Stomach (tissue), 9 donors: Measurements from ENCODE around the gene SCCPDH. TPM values are rescaled to one million over a fixed set of nuclear protein-coding genes. Genes with fewer than 3 reads are reported as not detected.
"Not testable (repeated sequence)": the region's sequence is repeated elsewhere in the genome, so short reads cannot be mapped to it uniquely, and the experiment has no call there.

Experiments
- DNase-seq, 2 donors: peaks; one replicate each; pipeline versions ENCODE4 v3.0.0 to v3.0.0-alpha.2; 2013 to 2019
- H3K27ac ChIP-seq, 5 donors: fragments of 200-600 bp in 4 of 5; sonication (generic) in 4 of 5; one replicate each; pipeline ENCODE4 v1.5.1; 2013 to 2019; ENCODE audit warnings: mild to moderate bottlenecking in 1 of 5, moderate library complexity in 1 of 5
- H3K27me3 ChIP-seq, 3 donors: fragments of 200-600 bp; sonication (generic); one replicate each; pipeline ENCODE4 v1.5.1; 2017 to 2019; ENCODE audit warnings: mixed run types in 1 of 3
- H3K36me3 ChIP-seq, 4 donors: fragments of 200-600 bp; sonication (generic); 1 replicate in 3 of 4; 2 replicates in 1 of 4; pipeline ENCODE4 v1.5.1; 2016 to 2019
- H3K4me1 ChIP-seq, 4 donors: fragments of 200-600 bp; sonication (generic); one replicate each; pipeline ENCODE4 v1.5.1; 2016 to 2019
- H3K4me3 ChIP-seq, 4 donors: fragments of 200-600 bp; sonication (generic) in 3 of 4; one replicate each; pipeline ENCODE4 v1.5.1; 2016 to 2019; ENCODE audit warnings: mild to moderate bottlenecking in 1 of 4
- H3K9me3 ChIP-seq, 4 donors: fragments of 200-600 bp; sonication (generic); one replicate each; pipeline ENCODE4 v1.5.1; 2016 to 2019
- EP300 ChIP-seq: sonication (generic); formaldehyde crosslinking; IDR thresholded peaks from one replicate; pipeline ENCODE4 v1.6.1; 2017; ENCODE audit warnings: antibody characterized with exemption
- POLR2A ChIP-seq, 4 donors: fragments of 450-650 bp; IDR thresholded peaks; one replicate each; pipeline ENCODE4 v1.6.1; 2016; ENCODE audit warnings: antibody characterized with exemption in 4 of 4, control low read depth in 2 of 4, mild to moderate bottlenecking in 1 of 4, moderate library complexity in 1 of 4
- POLR2AphosphoS5 ChIP-seq, 3 donors: sonication (generic); formaldehyde crosslinking; IDR thresholded peaks; one replicate each; pipeline ENCODE4 v1.6.1; 2016; ENCODE audit warnings: antibody characterized with exemption in 3 of 3
- WGBS, 5 donors: extraction: QIAGEN DNeasy Blood & Tissue Kit in 3 of 5; methylation state at CpG; one replicate each; pipeline versions ENCODE4 v1.1.5 to v1.1.7; 2013 to 2018; 5-methylcytosine and 5-hydroxymethylcytosine counted together
- intact Hi-C: fragments of 100-400 bp; cut with DNase I; formaldehyde crosslinking; loops from one replicate; pipeline ENCODE4 v1.15.1; 2023; ENCODE audit warnings: low total_unique reads
- polyA plus RNA-seq, 3 donors: library from polyadenylated mRNA; stranded (reverse); fragments of 200-250 nt; gene quantifications; one replicate each; pipeline ENCODE4 v1.2.3, GENCODE V29; 2013
- total RNA-seq, 5 donors: library from RNA; depleted of rRNA; stranded (reverse); fragments of >200 nt; gene quantifications; one replicate each; pipeline versions ENCODE4 v1.1.0 to v1.2.3, GENCODE V29; 2014 to 2016
- TF ChIP-seq, protein P1 (sequence below), 7 experiments: fragments of 450-650 bp in 4 of 7; fragments of 200-600 bp in 3 of 7; sonication (generic) in 3 of 7; IDR thresholded peaks; one replicate each; pipeline ENCODE4 v1.5.1; 2016 to 2019; ENCODE audit warnings: antibody characterized with exemption in 7 of 7, control low read depth in 2 of 7, mild to moderate bottlenecking in 1 of 7
- donor health status: healthy with polysubstance abuse.
- donor health status: Bipolar disorder and iron deficiency.
- donor health status: healthy.

Gene SCCPDH
- total and polyA plus RNA-seq, 8 donors, result 13.4 to 66.3 (median 20.7) TPM

DNA sequence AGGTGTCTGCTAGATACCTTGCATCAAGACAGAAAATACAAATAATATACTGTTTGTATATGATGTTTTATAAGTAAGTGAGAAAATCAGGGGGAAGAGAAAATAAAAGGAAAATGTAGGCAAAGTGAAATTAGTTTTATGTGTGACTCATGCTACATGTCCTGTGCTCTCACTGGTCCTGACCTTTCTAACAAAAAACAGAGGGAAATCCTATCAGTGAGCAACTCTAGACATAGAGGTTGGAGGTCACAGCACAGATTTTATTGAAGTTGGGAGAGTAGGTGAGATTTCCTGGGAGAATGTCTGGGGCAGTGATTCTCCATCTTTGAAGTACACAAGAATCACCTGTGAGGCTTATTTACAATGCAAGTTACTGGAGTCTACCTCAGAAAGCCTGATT, 9.5 kb downstream of the SCCPDH start:
- no peak overlapping the region for H3K27ac ChIP-seq
- no peaks in the 10 kb centered on the region for H3K4me1 ChIP-seq
- DNase-seq, result no peak
- no peak overlapping the region for H3K4me3 ChIP-seq
- H3K9me3 ChIP-seq, result peaks cover 0 to 5% (median 2%) of the 10 kb centered on the region in 4 donors
- intact Hi-C loops, result no loop called here
- no peaks in the 10 kb centered on the region for H3K27me3 ChIP-seq
- TF ChIP-seq EP300, result no peak
- TF ChIP-seq, protein P1, sequence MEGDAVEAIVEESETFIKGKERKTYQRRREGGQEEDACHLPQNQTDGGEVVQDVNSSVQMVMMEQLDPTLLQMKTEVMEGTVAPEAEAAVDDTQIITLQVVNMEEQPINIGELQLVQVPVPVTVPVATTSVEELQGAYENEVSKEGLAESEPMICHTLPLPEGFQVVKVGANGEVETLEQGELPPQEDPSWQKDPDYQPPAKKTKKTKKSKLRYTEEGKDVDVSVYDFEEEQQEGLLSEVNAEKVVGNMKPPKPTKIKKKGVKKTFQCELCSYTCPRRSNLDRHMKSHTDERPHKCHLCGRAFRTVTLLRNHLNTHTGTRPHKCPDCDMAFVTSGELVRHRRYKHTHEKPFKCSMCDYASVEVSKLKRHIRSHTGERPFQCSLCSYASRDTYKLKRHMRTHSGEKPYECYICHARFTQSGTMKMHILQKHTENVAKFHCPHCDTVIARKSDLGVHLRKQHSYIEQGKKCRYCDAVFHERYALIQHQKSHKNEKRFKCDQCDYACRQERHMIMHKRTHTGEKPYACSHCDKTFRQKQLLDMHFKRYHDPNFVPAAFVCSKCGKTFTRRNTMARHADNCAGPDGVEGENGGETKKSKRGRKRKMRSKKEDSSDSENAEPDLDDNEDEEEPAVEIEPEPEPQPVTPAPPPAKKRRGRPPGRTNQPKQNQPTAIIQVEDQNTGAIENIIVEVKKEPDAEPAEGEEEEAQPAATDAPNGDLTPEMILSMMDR (IDR thresholded peaks at IDR 0.05), result no peak
- no peak for TF ChIP-seq POLR2AphosphoS5 (IDR thresholded peaks at IDR 0.05)
- TF ChIP-seq POLR2A (IDR thresholded peaks at IDR 0.05), result no peak
- peaks cover 35 to 100% (median 96%) of the 10 kb centered on the region in 4 donors for H3K36me3 ChIP-seq

- intact Hi-C loops, result no loop called here
- 81 to 95% (median 87%) methylated on average over 2 of the region's 2 CpGs for WGBS, 5 donors
- Histone ChIP-seq H3K27me3 (no peaks in the 10 kb centered on the region), H3K9me3 (no peaks in the 10 kb centered on the region), H3K4me1 (no peaks in the 10 kb centered on the region), H3K36me3 (peaks cover 35 to 98% (median 94%) of the 10 kb centered on the region in 4 donors), H3K27ac (no peak overlapping the region), H3K4me3 (no peak overlapping the region)
- DNase-seq, result no peak
- no peak for TF ChIP-seq EP300
- TF ChIP-seq, protein P1 (IDR thresholded peaks at IDR 0.05), result no peak
Measured at GRCh38 chr1:246734866-246735265, 10.7 kb downstream of the SCCPDH start.

DNA sequence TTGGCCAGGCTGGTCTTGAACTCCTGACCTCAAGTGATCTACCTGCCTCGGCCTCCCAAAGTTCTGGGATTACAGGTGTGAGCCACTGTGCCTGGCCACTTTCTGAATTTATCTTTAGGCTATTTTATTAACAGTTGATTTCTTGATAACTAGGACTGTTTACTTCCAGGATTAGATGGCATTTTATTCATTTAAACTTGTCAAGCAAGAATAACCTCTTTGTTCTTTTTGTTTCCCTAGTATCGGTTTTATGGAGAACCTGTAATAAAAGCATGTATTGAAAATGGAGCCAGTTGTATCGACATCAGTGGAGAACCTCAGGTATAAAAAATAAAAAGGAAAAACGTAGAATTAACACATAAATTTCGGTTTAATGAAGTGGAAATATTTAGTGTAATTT, 11.5 kb downstream of the SCCPDH start:
- 41 to 66% (median 58%) methylated on average over 5 of the region's 5 CpGs for WGBS, 5 donors
- no peaks in the 10 kb centered on the region for H3K4me1 ChIP-seq
- H3K9me3 ChIP-seq, result no peaks in the 10 kb centered on the region
- intact Hi-C loops, result no loop called here
- no peaks in the 10 kb centered on the region for H3K27me3 ChIP-seq
- H3K27ac ChIP-seq, result no peak overlapping the region
- H3K4me3 ChIP-seq, result no peak overlapping the region
- TF ChIP-seq, protein P1 (IDR thresholded peaks at IDR 0.05), result no peak
- TF ChIP-seq EP300 (no peak), POLR2AphosphoS5 (IDR thresholded peaks at IDR 0.05) (no peak), POLR2A (IDR thresholded peaks at IDR 0.05) (no peak)
- peaks cover 33 to 98% (median 94%) of the 10 kb centered on the region in 4 donors for H3K36me3 ChIP-seq
- DNase-seq, result no peak

GRCh38 chr1:246742396-246742795, 18.2 kb downstream of the SCCPDH start:
- no peaks in the 10 kb centered on the region for H3K4me1 ChIP-seq
- H3K36me3 ChIP-seq, result peaks cover 0 to 84% (median 78%) of the 10 kb centered on the region in 4 donors
- DNase-seq, result no peak
- intact Hi-C loops, result no loop called here
- no peaks in the 10 kb centered on the region for H3K27me3 ChIP-seq
- TF ChIP-seq, protein P1 (IDR thresholded peaks at IDR 0.05), result no peak
- no peak for TF ChIP-seq EP300
- TF ChIP-seq POLR2A (IDR thresholded peaks at IDR 0.05), result no peak
- TF ChIP-seq POLR2AphosphoS5 (IDR thresholded peaks at IDR 0.05), result no peak
- no peak overlapping the region for H3K4me3 ChIP-seq
- no peak overlapping the region for H3K27ac ChIP-seq
- no peaks in the 10 kb centered on the region for H3K9me3 ChIP-seq
- WGBS, 5 donors, result 86 to 95% (median 91%) methylated on average over 8 of the region's 8 CpGs

DNA sequence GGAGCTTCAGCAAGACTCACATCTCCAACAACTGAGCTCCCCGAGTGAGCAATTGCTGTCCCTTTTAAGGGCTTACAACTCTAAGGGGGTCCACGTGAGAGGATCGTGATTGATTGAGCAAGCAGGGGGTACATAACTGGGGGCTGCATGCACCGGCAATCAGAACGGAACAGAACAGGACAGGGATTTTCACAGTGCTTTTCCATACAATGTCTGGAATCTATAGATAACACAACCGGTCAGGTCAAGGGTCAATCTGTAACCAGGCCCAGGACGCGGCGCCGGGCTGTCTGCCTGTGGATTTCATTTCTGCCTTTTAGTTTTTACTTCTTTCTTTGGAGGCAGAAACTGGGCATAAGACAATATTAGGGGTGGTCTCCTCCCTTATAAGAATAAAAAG, 21.9 kb downstream of the SCCPDH start:
- WGBS, 5 donors, result 91 to 97% (median 95%) methylated on average over 9 to 10 of the region's 10 CpGs
- H3K4me3 ChIP-seq, H3K9me3 ChIP-seq, H3K27me3 ChIP-seq, H3K27ac ChIP-seq, DNase-seq, intact Hi-C loops, H3K4me1 ChIP-seq: not testable (repeated sequence)
- H3K36me3 ChIP-seq, result peaks cover 0 to 71% (median 58%) of the 10 kb centered on the region in 4 donors
